ENCODE data around the gene CHD5. TPM values are rescaled to one million over a fixed set of nuclear protein-coding genes. Genes with fewer than 3 reads are reported as not detected.

The CHD5 gene
- polyA plus RNA-seq, 1 experiment, result 0.04 TPM

DNA sequence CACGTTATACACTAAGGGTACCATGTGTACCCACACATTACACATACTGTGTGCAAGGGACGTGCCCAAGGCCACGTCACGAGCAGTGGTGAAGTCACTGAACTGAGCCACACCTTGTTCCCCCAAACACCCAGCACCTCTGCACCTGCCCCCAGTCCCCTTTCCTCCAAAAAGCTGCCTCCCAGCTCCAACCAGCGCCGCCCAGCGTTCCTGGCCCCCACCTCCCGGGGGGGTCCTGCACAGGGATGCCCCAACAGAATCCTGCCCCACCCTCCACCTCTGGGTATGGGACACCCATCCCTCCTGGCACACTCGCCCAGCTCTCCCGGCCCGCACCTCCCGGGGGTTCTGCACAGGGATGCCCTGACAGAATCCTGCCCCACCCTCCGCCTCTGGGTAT, 54.1 kb downstream of the CHD5 start:
- ChIA-PET POLR2A (no interaction called here), CTCF (no interaction called here)
- TF ChIP-seq CTCF (IDR thresholded peaks at IDR 0.05; ENCODE audit: insufficient read depth, low read depth, low read length), result no peak
- DNase-seq (ENCODE audit: low read depth), result no peak
- Histone ChIP-seq H3K36me3 (ENCODE audit: control insufficient read depth, insufficient read depth, low read length) (no peaks in the 10 kb centered on the region), H3K27me3 (ENCODE audit: control insufficient read depth, insufficient read depth, low read length) (no peaks in the 10 kb centered on the region), H3K4me3 (ENCODE audit: low read depth, low read length) (no peak overlapping the region)

DNA sequence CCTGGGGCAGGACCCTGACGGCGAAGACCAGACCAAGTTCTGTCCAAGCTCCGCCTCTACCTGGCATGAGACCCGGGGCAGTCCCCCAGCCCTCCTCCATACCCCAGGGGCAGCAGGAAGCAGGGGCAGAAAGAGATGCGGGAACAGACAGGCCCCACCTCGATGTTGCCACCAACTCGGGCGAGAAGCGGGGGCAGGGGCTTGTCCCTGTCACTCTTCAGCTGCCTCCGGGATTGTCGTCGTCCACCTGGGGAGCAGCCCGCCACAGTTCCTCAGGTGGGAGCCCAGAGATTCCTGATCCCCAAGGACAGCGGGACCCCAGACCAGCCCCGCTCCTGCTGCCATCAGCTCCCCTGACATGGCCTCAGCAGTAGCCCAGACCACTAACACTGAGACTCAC, 54.8 kb downstream of the CHD5 start:
- ChIA-PET POLR2A (no interaction called here), CTCF (no interaction called here)
- no peaks in the 10 kb centered on the region for H3K36me3 ChIP-seq (ENCODE audit: control insufficient read depth, insufficient read depth, low read length)
- no peak for DNase-seq (ENCODE audit: low read depth)
- no peaks in the 10 kb centered on the region for H3K27me3 ChIP-seq (ENCODE audit: control insufficient read depth, insufficient read depth, low read length)
- TF ChIP-seq CTCF (IDR thresholded peaks at IDR 0.05; ENCODE audit: insufficient read depth, low read depth, low read length), result no peak
- H3K4me3 ChIP-seq (ENCODE audit: low read depth, low read length), result no peak overlapping the region

- H3K36me3 ChIP-seq (ENCODE audit: control insufficient read depth, insufficient read depth, low read length), result no peaks in the 10 kb centered on the region
- TF ChIP-seq CTCF (IDR thresholded peaks at IDR 0.05; ENCODE audit: insufficient read depth, low read depth, low read length), result no peak
- no peak overlapping the region for H3K4me3 ChIP-seq (ENCODE audit: low read depth, low read length)
- ChIA-PET POLR2A (no interaction called here), CTCF (no interaction called here)
- H3K27me3 ChIP-seq (ENCODE audit: control insufficient read depth, insufficient read depth, low read length), result no peaks in the 10 kb centered on the region
- no peak for DNase-seq (ENCODE audit: low read depth)
These were observed 55.3 kb downstream of the CHD5 start for GRCh38 chr1:6124746-6125365.

DNA sequence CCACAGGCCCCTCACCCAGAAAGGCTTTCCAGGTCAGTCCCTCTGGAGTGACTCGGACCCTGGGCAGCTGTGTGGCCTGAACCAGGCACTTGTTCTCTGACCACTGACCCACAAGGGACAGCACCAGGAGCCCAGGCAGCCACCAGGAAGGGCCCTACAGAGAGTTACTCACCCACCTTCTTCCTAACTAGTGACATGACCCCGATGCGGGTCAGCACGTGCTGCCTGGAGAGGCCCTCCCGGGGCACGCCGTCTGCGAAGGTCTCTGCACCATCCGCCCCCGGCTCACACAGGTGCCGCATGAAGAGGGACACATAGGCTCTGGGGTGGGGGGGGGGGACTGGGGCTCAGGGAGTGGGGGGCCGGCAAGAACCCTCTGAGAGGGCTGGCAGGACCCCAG, 55.8 kb downstream of the CHD5 start:
- Histone ChIP-seq H3K27me3 (ENCODE audit: control insufficient read depth, insufficient read depth, low read length) (no peaks in the 10 kb centered on the region), H3K4me3 (ENCODE audit: low read depth, low read length) (no peak overlapping the region), H3K36me3 (ENCODE audit: control insufficient read depth, insufficient read depth, low read length) (no peaks in the 10 kb centered on the region)
- POLR2A ChIA-PET, result no interaction called here
- TF ChIP-seq CTCF (IDR thresholded peaks at IDR 0.05; ENCODE audit: insufficient read depth, low read depth, low read length), result no peak
- CTCF ChIA-PET, result no interaction called here
- DNase-seq (ENCODE audit: low read depth), result no peak

GRCh38 chr1:6123816-6124215, 56.3 kb downstream of the CHD5 start:
- ChIA-PET POLR2A (no interaction called here), CTCF (no interaction called here)
- no peaks in the 10 kb centered on the region for H3K36me3 ChIP-seq (ENCODE audit: control insufficient read depth, insufficient read depth, low read length)
- H3K4me3 ChIP-seq (ENCODE audit: low read depth, low read length), result no peak overlapping the region
- no peak for TF ChIP-seq CTCF (IDR thresholded peaks at IDR 0.05; ENCODE audit: insufficient read depth, low read depth, low read length)
- no peak for DNase-seq (ENCODE audit: low read depth)
- H3K27me3 ChIP-seq (ENCODE audit: control insufficient read depth, insufficient read depth, low read length), result no peaks in the 10 kb centered on the region
